BLaER1 treated with 17β-estradiol and CSF1 and Interleukin-3, amounts not matched to agents 10 nM and 100 nM (cell line): ENCODE data around the gene ATP1A2.

ENCODE experiments used
- H3K27ac ChIP-seq, 11 experiments: shearing (Covaris generic); formaldehyde crosslinking; 2 replicates each; pipeline ENCODE4 v1.8.1; 2022
- H3K27me3 ChIP-seq, 11 experiments: shearing (Covaris generic); formaldehyde crosslinking; 2 replicates each; pipeline ENCODE4 v1.8.1; 2022
- H3K36me3 ChIP-seq, 11 experiments: shearing (Covaris generic); formaldehyde crosslinking; 2 replicates each; pipeline ENCODE4 v1.8.1; 2022
- H3K4me1 ChIP-seq, 10 experiments: shearing (Covaris generic); formaldehyde crosslinking; 2 replicates each; pipeline ENCODE4 v1.8.1; 2022
- H3K4me2 ChIP-seq, 11 experiments: shearing (Covaris generic); formaldehyde crosslinking; 2 replicates each; pipeline ENCODE4 v1.8.1; 2022
- H3K4me3 ChIP-seq, 10 experiments: shearing (Covaris generic); formaldehyde crosslinking; 2 replicates each; pipeline ENCODE4 v1.8.1; 2022
- H3K9ac ChIP-seq, 11 experiments: shearing (Covaris generic); formaldehyde crosslinking; 2 replicates each; pipeline ENCODE4 v1.8.1; 2022
- H3K9me3 ChIP-seq, 11 experiments: shearing (Covaris generic); formaldehyde crosslinking; replicated peaks in 1 of 11; 2 replicates each; pipeline ENCODE4 v1.8.1; 2022
- H4K20me1 ChIP-seq, 11 experiments: shearing (Covaris generic); formaldehyde crosslinking; 2 replicates each; pipeline ENCODE4 v1.8.1; 2022
- Cebpa-rat ChIP-seq, 11 experiments: shearing (Covaris generic); IDR thresholded peaks; 2 replicates each; pipeline ENCODE4 v1.8.1; 2022

Gene ATP1A2

GRCh38 chr1:160082926-160083325, 32.6 kb upstream of the ATP1A2 start:
- TF ChIP-seq Cebpa-rat (IDR thresholded peaks at IDR 0.05), result no peak
- H3K9me3 ChIP-seq, result peaks cover 0 to 7% (median 0%) of the 10 kb centered on the region in 11 experiments; a peak in 3 of 22 replicates
- H3K27ac ChIP-seq, result no peak overlapping the region

DNA sequence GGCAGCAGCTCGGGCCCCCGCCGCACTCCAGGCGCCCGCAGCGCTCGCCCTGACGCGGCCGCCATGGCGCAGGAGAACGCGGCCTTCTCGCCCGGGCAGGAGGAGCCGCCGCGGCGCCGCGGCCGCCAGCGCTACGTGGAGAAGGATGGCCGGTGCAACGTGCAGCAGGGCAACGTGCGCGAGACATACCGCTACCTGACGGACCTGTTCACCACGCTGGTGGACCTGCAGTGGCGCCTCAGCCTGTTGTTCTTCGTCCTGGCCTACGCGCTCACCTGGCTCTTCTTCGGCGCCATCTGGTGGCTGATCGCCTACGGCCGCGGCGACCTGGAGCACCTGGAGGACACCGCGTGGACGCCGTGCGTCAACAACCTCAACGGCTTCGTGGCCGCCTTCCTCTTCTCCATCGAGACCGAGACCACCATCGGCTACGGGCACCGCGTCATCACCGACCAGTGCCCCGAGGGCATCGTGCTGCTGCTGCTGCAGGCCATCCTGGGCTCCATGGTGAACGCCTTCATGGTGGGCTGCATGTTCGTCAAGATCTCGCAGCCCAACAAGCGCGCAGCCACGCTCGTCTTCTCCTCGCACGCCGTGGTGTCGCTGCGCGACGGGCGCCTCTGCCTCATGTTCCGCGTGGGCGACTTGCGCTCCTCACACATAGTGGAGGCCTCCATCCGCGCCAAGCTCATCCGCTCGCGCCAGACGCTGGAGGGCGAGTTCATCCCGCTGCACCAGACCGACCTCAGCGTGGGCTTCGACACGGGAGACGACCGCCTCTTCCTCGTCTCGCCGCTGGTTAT, 31.4 kb upstream of the ATP1A2 start:
- Histone ChIP-seq H3K9ac (no peak overlapping the region), H4K20me1 (no peaks in the 10 kb centered on the region), H3K27me3 (no peaks in the 10 kb centered on the region), H3K27ac (no peak overlapping the region), H3K4me3 (no peak overlapping the region), H3K4me1 (peaks cover 14 to 18% (median 15%) of the 10 kb centered on the region in 10 experiments; a peak in 17 of 20 replicates), H3K36me3 (peaks cover 0 to 31% (median 19%) of the 10 kb centered on the region in 11 experiments; a peak in 17 of 22 replicates), H3K4me2 (no peak overlapping the region), H3K9me3 (peaks cover 0 to 7% (median 0%) of the 10 kb centered on the region in 11 experiments; a peak in 3 of 22 replicates)
- TF ChIP-seq Cebpa-rat (IDR thresholded peaks at IDR 0.05), result no peak

More at GRCh38 chr1:160082926-160083325, 32.6 kb upstream of the ATP1A2 start:
- Histone ChIP-seq H3K4me1 (peaks cover 14 to 22% (median 15%) of the 10 kb centered on the region in 10 experiments; a peak in 18 of 20 replicates), H3K27me3 (no peaks in the 10 kb centered on the region), H3K9ac (no peak overlapping the region), H4K20me1 (no peaks in the 10 kb centered on the region), H3K4me2 (no peak overlapping the region), H3K36me3 (peaks cover 0 to 27% (median 14%) of the 10 kb centered on the region in 11 experiments; a peak in 17 of 22 replicates), H3K4me3 (no peak overlapping the region)

- H3K9me3 ChIP-seq, result peaks cover 0 to 7% (median 0%) of the 10 kb centered on the region in 11 experiments; a peak in 3 of 22 replicates
- H3K9ac ChIP-seq, result no peak overlapping the region
- no peak overlapping the region for H3K4me2 ChIP-seq
- H4K20me1 ChIP-seq, result peaks cover 0 to 5% (median 0%) of the 10 kb centered on the region in 11 experiments; a peak in 2 of 22 replicates
- no peak overlapping the region for H3K27ac ChIP-seq
- H3K4me1 ChIP-seq, result peaks cover 14 to 18% (median 15%) of the 10 kb centered on the region in 10 experiments; a peak in 17 of 20 replicates
- H3K27me3 ChIP-seq, result no peaks in the 10 kb centered on the region
- no peak for TF ChIP-seq Cebpa-rat (IDR thresholded peaks at IDR 0.05)
- H3K36me3 ChIP-seq, result peaks cover 0 to 37% (median 20%) of the 10 kb centered on the region in 11 experiments; a peak in 17 of 22 replicates
- H3K4me3 ChIP-seq, result no peak overlapping the region
Observed at GRCh38 chr1:160084771-160085321, 30.7 kb upstream of the ATP1A2 start.

GRCh38 chr1:160085686-160086455, 29.7 kb upstream of the ATP1A2 start:
- Histone ChIP-seq H3K27ac (no peak overlapping the region), H3K4me2 (no peak overlapping the region), H3K4me1 (peaks cover 10 to 15% (median 12%) of the 10 kb centered on the region in 10 experiments; a peak in 17 of 20 replicates), H3K4me3 (no peak overlapping the region), H3K9me3 (peaks cover 0 to 7% (median 0%) of the 10 kb centered on the region in 11 experiments; a peak in 3 of 22 replicates), H4K20me1 (peaks cover 0 to 9% (median 0%) of the 10 kb centered on the region in 11 experiments; a peak in 2 of 22 replicates), H3K27me3 (no peaks in the 10 kb centered on the region), H3K36me3 (peaks cover 0 to 48% (median 24%) of the 10 kb centered on the region in 11 experiments; a peak in 18 of 22 replicates), H3K9ac (no peak overlapping the region)
- TF ChIP-seq Cebpa-rat (IDR thresholded peaks at IDR 0.05), result no peak

DNA sequence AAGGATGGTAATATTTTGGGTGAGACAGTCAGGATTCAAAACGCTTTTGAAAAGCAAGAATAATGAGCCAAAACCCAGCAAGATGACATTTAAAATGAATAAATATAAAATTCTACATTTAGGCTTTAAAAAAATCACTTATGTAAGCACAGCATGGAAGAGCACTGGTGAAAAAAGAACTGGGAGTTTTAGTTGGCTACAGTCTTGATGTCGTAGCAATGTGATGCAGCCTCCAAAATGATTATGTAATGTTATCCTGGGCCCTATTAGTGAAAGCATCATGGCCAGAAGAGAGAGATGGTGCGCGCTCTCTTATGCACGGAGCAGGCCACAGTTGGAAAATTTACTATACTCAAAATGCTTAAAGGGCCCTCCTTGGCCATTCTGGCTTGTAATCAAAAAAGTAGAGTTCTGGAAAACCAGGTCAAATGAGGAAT, 29.1 kb upstream of the ATP1A2 start:
- Histone ChIP-seq H3K4me3 (no peak overlapping the region), H3K27ac (no peak overlapping the region), H3K27me3 (no peaks in the 10 kb centered on the region), H3K9me3 (peaks cover 0 to 7% (median 0%) of the 10 kb centered on the region in 11 experiments; a peak in 3 of 22 replicates), H3K4me2 (no peak overlapping the region), H3K36me3 (peaks cover 2 to 54% (median 29%) of the 10 kb centered on the region in 11 experiments; a peak in 21 of 22 replicates), H3K9ac (no peak overlapping the region), H3K4me1 (peaks cover 4 to 9% (median 6%) of the 10 kb centered on the region in 10 experiments; a peak in 16 of 20 replicates), H4K20me1 (peaks cover 0 to 12% (median 0%) of the 10 kb centered on the region in 11 experiments; a peak in 2 of 22 replicates)
- TF ChIP-seq Cebpa-rat (IDR thresholded peaks at IDR 0.05), result no peak

- TF ChIP-seq Cebpa-rat (IDR thresholded peaks at IDR 0.05), result no peak
Observed at GRCh38 chr1:160087118-160087662, 28.4 kb upstream of the ATP1A2 start.

GRCh38 chr1:160089883-160090282, 25.7 kb upstream of the ATP1A2 start:
- TF ChIP-seq Cebpa-rat (IDR thresholded peaks at IDR 0.05), result no peak
- Histone ChIP-seq H3K9me3 (no peaks in the 10 kb centered on the region), H3K4me1 (peaks cover 0 to 20% (median 15%) of the 10 kb centered on the region in 10 experiments; a peak in 14 of 20 replicates), H3K9ac (no peak overlapping the region), H3K27ac (no peak overlapping the region), H3K27me3 (no peaks in the 10 kb centered on the region), H3K4me2 (no peak overlapping the region), H4K20me1 (peaks cover 0 to 44% (median 4%) of the 10 kb centered on the region in 11 experiments; a peak in 6 of 22 replicates), H3K36me3 (peaks cover 16 to 76% (median 47%) of the 10 kb centered on the region in 11 experiments; a peak in 21 of 22 replicates), H3K4me3 (no peak overlapping the region)

More at GRCh38 chr1:160087118-160087662, 28.4 kb upstream of the ATP1A2 start:
- Histone ChIP-seq H3K9ac (no peak overlapping the region), H3K9me3 (peaks cover 0 to 7% (median 0%) of the 10 kb centered on the region in 11 experiments; a peak in 3 of 22 replicates), H3K4me1 (peaks cover 0 to 2% (median 0%) of the 10 kb centered on the region in 10 experiments; a peak in 4 of 20 replicates), H3K4me3 (no peak overlapping the region), H3K27me3 (no peaks in the 10 kb centered on the region), H3K27ac (no peak overlapping the region), H3K4me2 (no peak overlapping the region), H4K20me1 (peaks cover 0 to 19% (median 0%) of the 10 kb centered on the region in 11 experiments; a peak in 3 of 22 replicates), H3K36me3 (peaks cover 9 to 61% (median 36%) of the 10 kb centered on the region in 11 experiments; a peak in 21 of 22 replicates)

GRCh38 chr1:160090760-160091159, 24.8 kb upstream of the ATP1A2 start:
- no peak for TF ChIP-seq Cebpa-rat (IDR thresholded peaks at IDR 0.05)
- no peak overlapping the region for H3K9ac ChIP-seq
- H3K36me3 ChIP-seq, result peaks cover 18 to 79% (median 50%) of the 10 kb centered on the region in 11 experiments; a peak in 21 of 22 replicates
- no peak overlapping the region for H3K4me2 ChIP-seq
- H4K20me1 ChIP-seq, result peaks cover 0 to 52% (median 12%) of the 10 kb centered on the region in 11 experiments; a peak in 8 of 22 replicates
- H3K4me3 ChIP-seq, result no peak overlapping the region
- no peaks in the 10 kb centered on the region for H3K9me3 ChIP-seq
- H3K27me3 ChIP-seq, result no peaks in the 10 kb centered on the region
- H3K4me1 ChIP-seq, result peaks cover 3 to 28% (median 24%) of the 10 kb centered on the region in 10 experiments; a peak in 19 of 20 replicates
- no peak overlapping the region for H3K27ac ChIP-seq
